ENCODE results near the gene PKD1.

DNA sequence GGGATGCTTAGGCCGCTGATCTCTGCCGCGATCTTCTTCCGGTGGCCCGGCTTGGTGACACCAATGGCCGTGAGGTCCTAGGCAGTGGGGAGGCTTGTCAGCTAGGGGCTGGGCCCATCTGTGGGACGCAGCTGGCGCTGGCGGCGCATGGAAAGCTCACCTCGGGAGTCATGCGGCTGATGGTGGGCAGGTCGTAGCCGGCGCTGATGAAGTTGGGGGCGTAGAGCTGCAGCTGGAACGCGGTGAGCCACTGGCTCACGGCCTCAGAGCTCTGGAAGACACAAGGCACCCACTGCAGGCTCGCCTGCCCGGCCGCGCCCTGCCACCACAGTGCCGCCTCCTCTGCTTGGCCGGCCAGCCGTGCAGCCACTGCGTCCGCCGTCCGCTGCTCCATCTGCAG, 48.0 kb upstream of the PKD1 start:
- TF ChIP-seq, protein P1, sequence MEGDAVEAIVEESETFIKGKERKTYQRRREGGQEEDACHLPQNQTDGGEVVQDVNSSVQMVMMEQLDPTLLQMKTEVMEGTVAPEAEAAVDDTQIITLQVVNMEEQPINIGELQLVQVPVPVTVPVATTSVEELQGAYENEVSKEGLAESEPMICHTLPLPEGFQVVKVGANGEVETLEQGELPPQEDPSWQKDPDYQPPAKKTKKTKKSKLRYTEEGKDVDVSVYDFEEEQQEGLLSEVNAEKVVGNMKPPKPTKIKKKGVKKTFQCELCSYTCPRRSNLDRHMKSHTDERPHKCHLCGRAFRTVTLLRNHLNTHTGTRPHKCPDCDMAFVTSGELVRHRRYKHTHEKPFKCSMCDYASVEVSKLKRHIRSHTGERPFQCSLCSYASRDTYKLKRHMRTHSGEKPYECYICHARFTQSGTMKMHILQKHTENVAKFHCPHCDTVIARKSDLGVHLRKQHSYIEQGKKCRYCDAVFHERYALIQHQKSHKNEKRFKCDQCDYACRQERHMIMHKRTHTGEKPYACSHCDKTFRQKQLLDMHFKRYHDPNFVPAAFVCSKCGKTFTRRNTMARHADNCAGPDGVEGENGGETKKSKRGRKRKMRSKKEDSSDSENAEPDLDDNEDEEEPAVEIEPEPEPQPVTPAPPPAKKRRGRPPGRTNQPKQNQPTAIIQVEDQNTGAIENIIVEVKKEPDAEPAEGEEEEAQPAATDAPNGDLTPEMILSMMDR (IDR thresholded peaks at IDR 0.05), result no peak
- TF ChIP-seq TCF7 (CRISPR knock-in tag; IDR thresholded peaks at IDR 0.05; ENCODE audit: low read depth) (no peak), ZNF121 (CRISPR knock-in tag; IDR thresholded peaks at IDR 0.05) (no peak), CREM (CRISPR knock-in tag; IDR thresholded peaks at IDR 0.05) (no peak), ZNF396 (CRISPR knock-in tag; IDR thresholded peaks at IDR 0.05; ENCODE audit: borderline replicate concordance) (no peak), TP53 (CRISPR knock-in tag; IDR thresholded peaks at IDR 0.05) (no peak)
- TF ChIP-seq, protein P2, sequence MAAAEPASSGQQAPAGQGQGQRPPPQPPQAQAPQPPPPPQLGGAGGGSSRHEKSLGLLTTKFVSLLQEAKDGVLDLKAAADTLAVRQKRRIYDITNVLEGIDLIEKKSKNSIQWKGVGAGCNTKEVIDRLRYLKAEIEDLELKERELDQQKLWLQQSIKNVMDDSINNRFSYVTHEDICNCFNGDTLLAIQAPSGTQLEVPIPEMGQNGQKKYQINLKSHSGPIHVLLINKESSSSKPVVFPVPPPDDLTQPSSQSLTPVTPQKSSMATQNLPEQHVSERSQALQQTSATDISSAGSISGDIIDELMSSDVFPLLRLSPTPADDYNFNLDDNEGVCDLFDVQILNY (CRISPR knock-in tag; IDR thresholded peaks at IDR 0.05), result no peak
- TF ChIP-seq, protein P3, sequence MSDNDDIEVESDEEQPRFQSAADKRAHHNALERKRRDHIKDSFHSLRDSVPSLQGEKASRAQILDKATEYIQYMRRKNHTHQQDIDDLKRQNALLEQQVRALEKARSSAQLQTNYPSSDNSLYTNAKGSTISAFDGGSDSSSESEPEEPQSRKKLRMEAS (CRISPR knock-in tag; IDR thresholded peaks at IDR 0.05), result no peak
- TF ChIP-seq, protein P4, sequence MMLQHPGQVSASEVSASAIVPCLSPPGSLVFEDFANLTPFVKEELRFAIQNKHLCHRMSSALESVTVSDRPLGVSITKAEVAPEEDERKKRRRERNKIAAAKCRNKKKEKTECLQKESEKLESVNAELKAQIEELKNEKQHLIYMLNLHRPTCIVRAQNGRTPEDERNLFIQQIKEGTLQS (CRISPR knock-in tag; conservative IDR thresholded peaks at IDR 0.05), result no peak
